Sigmoid colon (tissue), 4 donors: ENCODE results near the gene ALPK3.

ENCODE experiments used
- CTCF ChIP-seq, 4 experiments: fragments of 450-650 bp in 3 of 4; fragments of 200-600 bp in 1 of 4; IDR thresholded peaks; one replicate each; pipeline ENCODE4 v1.5.1; 2016 to 2019; ENCODE audit warnings: antibody characterized with exemption in 4 of 4, mild to moderate bottlenecking in 3 of 4, moderate library complexity in 2 of 4
- POLR2A ChIP-seq, 2 donors: fragments of 450-650 bp; IDR thresholded peaks; one replicate each; pipeline ENCODE4 v1.6.1; 2016; ENCODE audit warnings: antibody characterized with exemption in 2 of 2, mild to moderate bottlenecking in 2 of 2, moderate library complexity in 2 of 2
- POLR2AphosphoS5 ChIP-seq, 4 donors: sonication (generic); formaldehyde crosslinking; IDR thresholded peaks; one replicate each; pipeline ENCODE4 v1.6.1; 2017; ENCODE audit warnings: antibody characterized with exemption in 4 of 4

GRCh38 chr15:84869510-84869909 lies 52.4 kb downstream of the ALPK3 start:
- no peak for TF ChIP-seq POLR2A (IDR thresholded peaks at IDR 0.05)
- TF ChIP-seq CTCF (IDR thresholded peaks at IDR 0.05): no peak
- TF ChIP-seq POLR2AphosphoS5 (IDR thresholded peaks at IDR 0.05): no peak
